BLaER1 (cell line): Measurements from ENCODE around the gene RAG1.
A peak's percentile ranks its signal among the peaks of the same experiment; 100 is the strongest.

Source experiments
- H3K27ac ChIP-seq: shearing (Covaris generic); formaldehyde crosslinking; 2 replicates; pipeline ENCODE4 v1.8.1; 2022
- H3K27me3 ChIP-seq: shearing (Covaris generic); formaldehyde crosslinking; 2 replicates; pipeline ENCODE4 v1.8.1; 2022
- H3K36me3 ChIP-seq: shearing (Covaris generic); formaldehyde crosslinking; 2 replicates; pipeline ENCODE4 v1.8.1; 2022
- H3K4me1 ChIP-seq: shearing (Covaris generic); formaldehyde crosslinking; 2 replicates; pipeline ENCODE4 v1.8.1; 2022
- H3K4me2 ChIP-seq: shearing (Covaris generic); formaldehyde crosslinking; 2 replicates; pipeline ENCODE4 v1.8.1; 2022
- H3K4me3 ChIP-seq: shearing (Covaris generic); formaldehyde crosslinking; 2 replicates; pipeline ENCODE4 v1.8.1; 2022
- H3K9ac ChIP-seq: shearing (Covaris generic); formaldehyde crosslinking; 2 replicates; pipeline ENCODE4 v1.8.1; 2022
- H3K9me3 ChIP-seq: shearing (Covaris generic); formaldehyde crosslinking; 2 replicates; pipeline ENCODE4 v1.8.1; 2022
- H4K20me1 ChIP-seq: shearing (Covaris generic); formaldehyde crosslinking; 2 replicates; pipeline ENCODE4 v1.8.1; 2022
- Cebpa-rat ChIP-seq: shearing (Covaris generic); IDR thresholded peaks from 2 replicates; pipeline ENCODE4 v1.8.1; 2022

The RAG1 gene

DNA sequence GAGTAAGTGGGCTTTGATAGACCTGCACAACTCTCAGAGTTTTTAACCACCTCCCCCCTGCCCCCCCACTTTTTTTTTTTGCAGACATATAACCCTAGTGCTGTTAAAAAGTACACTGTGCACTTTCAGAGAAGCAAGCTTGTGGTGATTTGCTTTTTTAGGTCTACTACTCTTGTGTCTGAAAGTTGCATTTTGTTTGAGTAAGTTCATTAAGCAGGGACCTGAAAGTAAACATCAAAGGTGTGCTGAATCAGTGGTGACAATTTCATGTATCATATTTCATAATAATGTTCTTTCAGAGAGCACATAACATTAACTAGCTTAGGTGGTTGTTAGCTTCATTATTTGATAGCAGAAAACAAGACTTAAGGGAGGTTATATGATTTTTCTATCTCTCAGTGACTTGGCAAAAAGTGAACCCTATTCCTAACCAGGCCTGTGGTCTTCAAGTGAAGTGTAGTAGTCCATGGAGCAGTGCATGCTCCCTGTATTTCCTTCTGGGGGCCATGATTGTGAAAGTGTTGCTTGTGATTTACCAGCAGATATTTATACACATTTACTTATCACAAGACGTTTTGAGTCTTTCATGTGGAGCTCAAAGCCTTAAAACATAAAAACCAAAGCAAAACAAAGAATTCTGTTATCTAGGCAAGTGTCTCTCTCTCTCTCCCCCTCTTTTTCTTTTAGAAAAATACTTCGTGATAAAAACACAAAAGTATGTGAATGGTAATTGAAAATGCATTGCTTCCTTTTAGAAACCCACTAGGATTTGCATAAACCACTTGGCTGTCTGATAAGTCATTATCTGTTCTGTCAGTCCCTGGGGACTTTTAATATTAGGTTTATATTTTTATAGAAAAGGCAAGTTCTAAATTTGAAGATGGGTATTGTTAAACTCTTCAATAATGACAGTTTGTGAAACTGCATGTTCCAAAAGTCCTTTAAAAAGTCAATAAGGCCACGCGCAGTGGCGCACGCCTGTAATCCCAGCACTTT lies 37.7 kb downstream of the RAG1 start:
- Histone ChIP-seq H4K20me1 (no peaks in the 10 kb centered on the region), H3K9ac (peak overlapping the region; percentile 61), H3K4me1 (peaks cover 99% of the 10 kb centered on the region), H3K27me3 (no peaks in the 10 kb centered on the region), H3K27ac (peak overlapping the region; percentile 97), H3K4me3 (peak overlapping the region; percentile 28), H3K9me3 (no peaks in the 10 kb centered on the region; the same call in 1 of the 2 replicates), H3K4me2 (peak overlapping the region; percentile 89), H3K36me3 (no peaks in the 10 kb centered on the region)
- TF ChIP-seq Cebpa-rat: no peak; the same call in 1 of the 2 replicates

DNA sequence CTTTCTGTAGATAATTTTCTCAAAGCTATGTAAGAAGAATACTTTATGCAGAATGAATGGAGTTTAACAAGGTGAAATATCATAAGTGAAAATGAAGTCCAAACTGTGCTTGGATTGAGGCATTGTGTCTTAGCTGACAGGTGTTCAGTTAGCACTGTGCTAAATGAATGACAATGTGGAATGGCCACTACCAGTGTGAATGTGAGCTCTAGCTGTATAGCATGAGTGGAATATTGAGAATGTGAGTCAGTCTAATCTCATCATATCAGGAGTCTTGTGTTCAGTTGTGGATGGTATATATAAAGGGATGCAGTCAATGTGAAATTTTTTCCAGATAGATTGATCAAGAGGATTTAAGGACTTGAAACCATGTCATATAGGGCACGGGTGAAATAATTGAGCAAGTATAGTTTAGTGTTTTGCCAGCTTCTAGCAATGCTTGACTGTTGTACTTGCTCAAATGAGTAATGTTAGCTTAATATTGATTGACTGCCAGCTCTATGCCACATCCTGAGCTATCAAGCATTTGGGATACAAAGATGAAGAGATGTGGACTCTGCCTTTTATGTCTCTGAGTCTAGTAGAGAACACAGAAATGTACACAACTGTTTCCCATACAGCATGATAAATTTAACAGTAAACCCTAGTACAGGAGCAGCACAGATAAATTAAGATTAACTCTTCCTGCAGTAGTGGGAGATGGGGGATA lies 40.8 kb downstream of the RAG1 start:
- Histone ChIP-seq H3K4me2 (peak overlapping the region; percentile 89), H3K27me3 (no peaks in the 10 kb centered on the region), H4K20me1 (no peaks in the 10 kb centered on the region), H3K27ac (no peak overlapping the region; the same call in 1 of the 2 replicates), H3K4me1 (peaks cover 75% of the 10 kb centered on the region), H3K4me3 (no peak overlapping the region), H3K9me3 (peaks cover 8% of the 10 kb centered on the region; the same call in 1 of the 2 replicates), H3K9ac (no peak overlapping the region), H3K36me3 (no peaks in the 10 kb centered on the region)
- TF ChIP-seq Cebpa-rat: no peak

DNA sequence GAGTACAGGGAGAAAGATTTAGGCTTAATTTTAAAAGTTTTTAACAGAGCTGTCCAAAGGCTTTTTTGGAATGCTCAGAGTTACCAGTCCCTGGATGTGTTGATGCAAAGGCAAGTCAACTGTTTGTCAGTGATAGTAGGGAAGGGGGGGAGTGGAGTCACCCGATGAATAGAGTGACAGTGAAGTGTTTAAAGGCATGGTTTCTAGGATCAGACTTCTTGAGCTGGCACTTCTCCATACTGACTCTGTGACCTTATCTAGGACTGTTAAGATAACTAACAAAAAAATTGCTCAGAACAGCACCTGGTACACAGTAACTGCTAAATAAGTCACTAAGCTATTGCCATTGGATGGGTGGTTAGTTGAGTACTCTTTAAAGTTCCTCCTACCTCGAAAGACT lies 41.6 kb downstream of the RAG1 start:
- H3K4me1 ChIP-seq: peaks cover 68% of the 10 kb centered on the region
- H3K4me2 ChIP-seq: peak overlapping the region; percentile 89
- H3K36me3 ChIP-seq: no peaks in the 10 kb centered on the region
- H3K27me3 ChIP-seq: no peaks in the 10 kb centered on the region
- H3K27ac ChIP-seq: no peak overlapping the region; the same call in 1 of the 2 replicates
- no peak for TF ChIP-seq Cebpa-rat
- peaks cover 10% of the 10 kb centered on the region; the same call in 1 of the 2 replicates for H3K9me3 ChIP-seq
- H3K4me3 ChIP-seq: no peak overlapping the region
- no peaks in the 10 kb centered on the region for H4K20me1 ChIP-seq
- no peak overlapping the region for H3K9ac ChIP-seq

DNA sequence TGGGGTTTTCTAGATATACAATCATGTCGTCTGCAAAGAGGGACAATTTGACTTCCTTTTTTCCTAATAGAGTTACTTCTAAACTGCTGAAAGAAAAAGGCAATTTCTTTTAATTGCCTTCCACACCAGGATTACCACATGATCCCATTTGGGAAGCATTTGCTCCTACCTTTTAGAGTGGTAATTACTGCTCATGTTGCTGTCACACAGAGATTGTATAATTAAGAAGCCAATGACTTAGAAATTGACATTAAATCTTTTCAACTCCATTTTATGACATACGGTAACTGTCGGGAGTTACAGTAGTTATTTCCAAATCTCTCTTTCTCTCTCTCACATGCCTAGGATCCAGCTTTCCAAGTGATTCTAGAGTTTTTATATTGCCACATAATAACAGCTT lies 48.0 kb downstream of the RAG1 start:
- H3K9me3 ChIP-seq: peaks cover 8% of the 10 kb centered on the region; the same call in 1 of the 2 replicates
- H3K4me3 ChIP-seq: no peak overlapping the region
- no peak for TF ChIP-seq Cebpa-rat
- no peaks in the 10 kb centered on the region for H3K27me3 ChIP-seq
- no peaks in the 10 kb centered on the region for H3K36me3 ChIP-seq
- peak overlapping the region; percentile 56; the same call in 1 of the 2 replicates for H3K9ac ChIP-seq
- H3K4me2 ChIP-seq: peak overlapping the region; percentile 68
- H3K27ac ChIP-seq: peak overlapping the region; percentile 99
- H3K4me1 ChIP-seq: peaks cover 41% of the 10 kb centered on the region
- H4K20me1 ChIP-seq: no peaks in the 10 kb centered on the region

DNA sequence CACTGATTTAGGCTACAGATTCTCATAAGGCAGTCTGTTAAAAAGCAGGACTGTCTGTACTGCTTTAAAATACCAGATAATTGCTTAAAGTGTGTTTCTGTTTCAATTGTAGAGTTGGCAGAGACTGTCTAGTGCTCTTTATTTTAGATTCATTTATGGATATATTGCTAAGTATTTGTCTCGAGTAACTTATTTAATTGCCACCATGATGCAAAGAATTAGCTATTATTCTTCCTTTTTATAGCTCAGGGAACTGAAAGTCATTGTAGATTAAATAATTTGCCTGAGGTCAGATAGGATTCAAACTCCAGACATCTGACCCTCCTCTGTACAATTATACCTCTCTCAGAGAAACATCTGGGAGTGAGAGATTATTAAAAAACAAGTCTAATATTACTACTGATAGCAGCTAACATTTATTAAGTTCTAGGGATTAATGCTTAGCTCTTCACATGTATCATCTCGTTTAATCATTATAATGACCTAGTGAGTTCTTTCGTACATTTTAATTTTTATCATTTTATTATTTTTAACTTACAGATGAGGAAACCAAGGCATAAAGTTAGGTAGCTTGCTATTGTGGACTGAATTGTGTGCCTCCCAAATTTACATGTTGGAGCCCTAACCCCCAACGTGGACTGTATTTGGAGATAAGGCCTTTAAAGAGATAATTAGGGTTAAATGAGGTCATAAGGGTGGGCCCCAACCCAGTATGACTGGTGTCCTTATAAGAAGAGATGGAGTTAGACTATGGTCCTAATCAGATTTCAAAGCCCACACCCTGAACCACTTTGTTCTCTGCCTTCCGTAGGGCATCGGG lies 49.9 kb downstream of the RAG1 start:
- H3K27me3 ChIP-seq: no peaks in the 10 kb centered on the region
- peak overlapping the region; percentile 58 for H3K4me3 ChIP-seq
- TF ChIP-seq Cebpa-rat: no peak
- H3K36me3 ChIP-seq: no peaks in the 10 kb centered on the region
- H3K4me1 ChIP-seq: peaks cover 54% of the 10 kb centered on the region
- H3K9me3 ChIP-seq: peaks cover 7% of the 10 kb centered on the region; the same call in 1 of the 2 replicates
- peak overlapping the region; percentile 99 for H3K27ac ChIP-seq
- peak overlapping the region; percentile 93 for H3K9ac ChIP-seq
- H3K4me2 ChIP-seq: peak overlapping the region; percentile 94
- H4K20me1 ChIP-seq: no peaks in the 10 kb centered on the region

DNA sequence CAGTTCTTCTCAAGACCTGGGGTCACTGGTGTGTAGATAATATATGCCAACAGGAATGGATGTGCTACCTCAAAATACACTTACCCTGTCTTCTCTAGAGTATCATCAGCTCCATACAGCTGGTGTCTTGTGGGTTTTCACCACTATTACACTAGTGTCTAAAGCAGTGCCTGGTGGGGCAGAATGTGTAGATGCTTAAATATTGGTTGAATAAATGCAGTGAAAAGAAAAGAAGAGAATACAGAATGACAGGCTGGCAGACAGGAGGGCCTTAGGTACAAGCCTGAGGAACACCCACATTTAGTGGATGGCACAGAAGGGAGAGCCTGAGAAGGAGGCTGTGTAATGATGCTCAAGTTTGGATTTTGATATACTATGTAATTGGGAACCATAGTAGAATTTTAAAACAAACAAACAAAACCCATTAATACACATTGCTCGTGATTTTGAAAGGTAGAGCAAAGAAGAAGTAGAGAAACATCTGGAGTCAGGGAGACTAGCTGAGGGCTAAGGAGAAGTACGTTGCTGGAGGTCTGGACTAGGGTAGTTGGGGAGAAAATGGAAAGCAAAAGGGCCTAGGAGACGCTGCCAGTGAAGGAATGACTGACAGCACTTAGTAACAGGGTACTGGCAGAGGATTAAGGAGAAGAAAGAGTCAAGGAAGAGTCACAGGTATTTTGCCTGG lies 50.7 kb downstream of the RAG1 start:
- Histone ChIP-seq H3K4me3 (peak overlapping the region; percentile 58), H4K20me1 (no peaks in the 10 kb centered on the region), H3K9me3 (peaks cover 4% of the 10 kb centered on the region; the same call in 1 of the 2 replicates), H3K27ac (peak overlapping the region; percentile 99), H3K4me2 (peak overlapping the region; percentile 94), H3K36me3 (no peaks in the 10 kb centered on the region), H3K4me1 (peaks cover 61% of the 10 kb centered on the region), H3K9ac (peak overlapping the region; percentile 93), H3K27me3 (no peaks in the 10 kb centered on the region)
- TF ChIP-seq Cebpa-rat: no peak

DNA sequence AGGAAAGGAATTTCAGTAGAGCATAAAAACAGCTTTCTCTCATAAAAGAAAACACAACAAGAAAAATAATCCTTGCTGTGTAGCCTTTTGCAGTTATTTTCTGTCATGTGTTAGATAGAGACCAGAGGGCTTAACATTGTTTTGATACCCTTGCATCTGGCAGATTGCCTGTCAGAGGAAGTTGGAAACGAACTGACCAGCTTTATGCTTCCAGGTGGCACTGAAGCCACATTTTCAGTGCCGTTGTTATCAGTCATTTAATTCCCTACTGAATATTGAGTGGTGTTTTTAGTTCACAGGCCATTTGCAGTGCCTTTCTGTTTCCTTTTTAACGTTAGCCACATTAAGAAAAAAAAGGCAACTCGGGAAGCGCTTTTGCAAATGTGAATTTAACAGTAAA lies 51.7 kb downstream of the RAG1 start:
- peak overlapping the region; percentile 94 for H3K4me2 ChIP-seq
- H3K4me1 ChIP-seq: peaks cover 71% of the 10 kb centered on the region
- peak overlapping the region; percentile 93 for H3K9ac ChIP-seq
- H4K20me1 ChIP-seq: no peaks in the 10 kb centered on the region
- H3K27me3 ChIP-seq: no peaks in the 10 kb centered on the region
- H3K36me3 ChIP-seq: no peaks in the 10 kb centered on the region
- TF ChIP-seq Cebpa-rat: no peak
- peak overlapping the region; percentile 99 for H3K27ac ChIP-seq
- H3K9me3 ChIP-seq: no peaks in the 10 kb centered on the region
- peak overlapping the region; percentile 58 for H3K4me3 ChIP-seq

DNA sequence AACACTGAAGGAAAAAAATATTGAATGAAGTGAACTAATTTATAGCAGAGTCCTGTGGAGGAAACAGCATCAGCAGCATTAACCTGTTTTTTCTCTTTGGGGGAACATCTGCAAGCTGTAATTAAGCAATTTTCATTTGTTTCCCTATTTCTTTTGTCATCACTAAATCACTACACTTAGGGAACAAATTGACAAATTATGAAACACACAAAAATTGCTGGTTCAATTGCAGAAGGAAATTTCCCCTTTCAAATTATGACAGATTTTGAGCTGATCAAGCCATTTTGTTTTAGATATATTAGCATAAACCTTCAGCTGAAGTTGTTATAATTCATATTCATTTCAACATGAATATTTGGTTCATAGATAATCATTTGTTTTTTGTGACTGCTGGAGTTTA lies 52.4 kb downstream of the RAG1 start:
- Histone ChIP-seq H4K20me1 (no peaks in the 10 kb centered on the region), H3K9me3 (no peaks in the 10 kb centered on the region), H3K4me1 (peaks cover 73% of the 10 kb centered on the region), H3K4me2 (peak overlapping the region; percentile 94), H3K27me3 (no peaks in the 10 kb centered on the region), H3K4me3 (peak overlapping the region; percentile 58), H3K27ac (peak overlapping the region; percentile 99), H3K9ac (peak overlapping the region; percentile 93), H3K36me3 (no peaks in the 10 kb centered on the region)
- TF ChIP-seq Cebpa-rat: no peak
